A673 (cell line): ENCODE measurements around the gene THAP3. TPM values are rescaled to one million over a fixed set of nuclear protein-coding genes. Genes with fewer than 3 reads are reported as not detected.

Experiments used
- BruUV-seq: library from RNA; stranded (reverse); fragments of 400-500 nt; replicated peaks from 2 replicates; lab custom pipeline; 2021; lab: Mats Ljungman, UMichigan
- CTCF ChIA-PET: fragments of 300-600 bp; sonication (Branson Sonifier 250); formaldehyde crosslinking; loops from one replicate; lab custom pipeline; 2022; ENCODE audit warnings: antibody characterized with exemption; lab: Charles Lee
- POLR2A ChIA-PET: fragments of 300-600 bp; sonication (Branson Sonifier 250); formaldehyde crosslinking; loops from one replicate; lab custom pipeline; 2022; ENCODE audit warnings: antibody characterized with exemption; ENCODE audit not compliant: low non-redundant PET; lab: Charles Lee
- DNase-seq: peaks from one replicate; pipeline ENCODE4 v3.0.0-alpha.2; 2015; ENCODE audit warnings: low spot score
- H3K27ac ChIP-seq: fragments of 200-600 bp; sonication (generic); 2 replicates; pipeline ENCODE4 v1.5.1; 2016; ENCODE audit warnings: mixed run types, low read depth, mild to moderate bottlenecking, mixed read lengths, antibody characterized with exemption, low read length; ENCODE audit not compliant: poor library complexity, severe bottlenecking
- H3K27me3 ChIP-seq: fragments of 200-600 bp; sonication (generic); replicated peaks from 2 replicates; pipeline ENCODE4 v1.6.1; 2017; ENCODE audit warnings: mixed run types, low read depth, mild to moderate bottlenecking, mixed read lengths, antibody characterized with exemption, low read length; ENCODE audit not compliant: insufficient read depth, poor library complexity
- H3K36me3 ChIP-seq: fragments of 200-600 bp; sonication (generic); 2 replicates; pipeline ENCODE4 v1.6.1; 2016; ENCODE audit warnings: mixed run types, mild to moderate bottlenecking, mixed read lengths, antibody characterized with exemption, low read length; ENCODE audit not compliant: insufficient read depth, poor library complexity, severe bottlenecking
- H3K4me1 ChIP-seq: fragments of 200-600 bp; sonication (generic); 2 replicates; pipeline ENCODE4 v1.6.1; 2017; ENCODE audit warnings: mixed run types, mild to moderate bottlenecking, mixed read lengths, antibody characterized with exemption, low read length; ENCODE audit not compliant: insufficient read depth, poor library complexity, severe bottlenecking
- H3K4me3 ChIP-seq: fragments of 200-600 bp; sonication (generic); 2 replicates; pipeline ENCODE4 v1.5.1; 2016; ENCODE audit warnings: low read depth, mixed run types, mild to moderate bottlenecking, mixed read lengths, low read length; ENCODE audit not compliant: poor library complexity, severe bottlenecking
- H3K9me3 ChIP-seq: fragments of 200-600 bp; sonication (generic); 2 replicates; pipeline ENCODE4 v1.6.1; 2016; ENCODE audit warnings: mixed run types, low read depth, mild to moderate bottlenecking, mixed read lengths, antibody characterized with exemption, low read length; ENCODE audit not compliant: poor library complexity, severe bottlenecking
- EZH2 ChIP-seq: fragments of 200-600 bp; sonication (generic); IDR thresholded peaks from 2 replicates; pipeline ENCODE4 v1.6.1; 2017; ENCODE audit warnings: borderline replicate concordance, low read depth, mild to moderate bottlenecking, mixed read lengths, antibody characterized with exemption, low read length; ENCODE audit not compliant: poor library complexity, severe bottlenecking
- intact Hi-C: fragments of 100-400 bp; cut with micrococcal nuclease; formaldehyde crosslinking; loops from one replicate; pipeline ENCODE4 v1.10.0; 2022; ENCODE audit not compliant: unreplicated experiment
- total RNA-seq: library from RNA; stranded (reverse); gene quantifications from 2 replicates; pipeline ENCODE4 v1.2.3, GENCODE V29; 2021
- TF ChIP-seq, protein P1 (sequence below): fragments of 300-800, 200-600 bp; sonication (generic); conservative IDR thresholded peaks from 2 replicates; pipeline ENCODE4 v1.5.1; 2017; ENCODE audit warnings: low read depth, mild to moderate bottlenecking, antibody characterized with exemption, low read length, moderate library complexity, mixed read lengths

The THAP3 gene
- total RNA-seq, 1 experiment from 2014 or later: 23.6 TPM

DNA sequence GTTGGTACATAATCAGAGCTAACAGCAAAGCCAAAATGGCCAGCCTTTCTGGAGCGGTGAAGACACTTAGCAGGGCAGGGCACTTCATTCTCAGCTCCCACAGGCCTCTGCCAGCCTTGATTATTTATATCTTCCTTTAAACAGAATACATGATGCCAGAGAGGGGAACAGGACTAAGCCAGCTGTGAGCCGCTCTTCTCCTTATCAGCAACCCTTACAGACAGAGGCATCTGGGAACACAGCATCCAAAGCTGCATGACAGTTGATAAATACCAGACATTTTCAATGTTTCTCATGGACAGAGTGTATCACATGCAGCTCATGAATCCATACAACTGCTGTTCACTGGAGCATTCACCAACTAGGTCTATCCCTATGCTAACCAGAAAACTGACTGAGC, 47.9 kb downstream of the THAP3 start:
- BruUV-seq: no TSS peak
- Histone ChIP-seq H3K4me1 (no peaks in the 10 kb centered on the region), H3K27ac (no peak overlapping the region), H3K27me3 (no peaks in the 10 kb centered on the region), H3K4me3 (no peak overlapping the region), H3K9me3 (no peaks in the 10 kb centered on the region), H3K36me3 (peaks cover 13% of the 10 kb centered on the region)
- DNase-seq: no peak
- intact Hi-C loops: no loop called here
- no peak for TF ChIP-seq EZH2
- TF ChIP-seq, protein P1, sequence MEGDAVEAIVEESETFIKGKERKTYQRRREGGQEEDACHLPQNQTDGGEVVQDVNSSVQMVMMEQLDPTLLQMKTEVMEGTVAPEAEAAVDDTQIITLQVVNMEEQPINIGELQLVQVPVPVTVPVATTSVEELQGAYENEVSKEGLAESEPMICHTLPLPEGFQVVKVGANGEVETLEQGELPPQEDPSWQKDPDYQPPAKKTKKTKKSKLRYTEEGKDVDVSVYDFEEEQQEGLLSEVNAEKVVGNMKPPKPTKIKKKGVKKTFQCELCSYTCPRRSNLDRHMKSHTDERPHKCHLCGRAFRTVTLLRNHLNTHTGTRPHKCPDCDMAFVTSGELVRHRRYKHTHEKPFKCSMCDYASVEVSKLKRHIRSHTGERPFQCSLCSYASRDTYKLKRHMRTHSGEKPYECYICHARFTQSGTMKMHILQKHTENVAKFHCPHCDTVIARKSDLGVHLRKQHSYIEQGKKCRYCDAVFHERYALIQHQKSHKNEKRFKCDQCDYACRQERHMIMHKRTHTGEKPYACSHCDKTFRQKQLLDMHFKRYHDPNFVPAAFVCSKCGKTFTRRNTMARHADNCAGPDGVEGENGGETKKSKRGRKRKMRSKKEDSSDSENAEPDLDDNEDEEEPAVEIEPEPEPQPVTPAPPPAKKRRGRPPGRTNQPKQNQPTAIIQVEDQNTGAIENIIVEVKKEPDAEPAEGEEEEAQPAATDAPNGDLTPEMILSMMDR: no peak
- ChIA-PET POLR2A (no interaction called here), CTCF (no interaction called here)

DNA sequence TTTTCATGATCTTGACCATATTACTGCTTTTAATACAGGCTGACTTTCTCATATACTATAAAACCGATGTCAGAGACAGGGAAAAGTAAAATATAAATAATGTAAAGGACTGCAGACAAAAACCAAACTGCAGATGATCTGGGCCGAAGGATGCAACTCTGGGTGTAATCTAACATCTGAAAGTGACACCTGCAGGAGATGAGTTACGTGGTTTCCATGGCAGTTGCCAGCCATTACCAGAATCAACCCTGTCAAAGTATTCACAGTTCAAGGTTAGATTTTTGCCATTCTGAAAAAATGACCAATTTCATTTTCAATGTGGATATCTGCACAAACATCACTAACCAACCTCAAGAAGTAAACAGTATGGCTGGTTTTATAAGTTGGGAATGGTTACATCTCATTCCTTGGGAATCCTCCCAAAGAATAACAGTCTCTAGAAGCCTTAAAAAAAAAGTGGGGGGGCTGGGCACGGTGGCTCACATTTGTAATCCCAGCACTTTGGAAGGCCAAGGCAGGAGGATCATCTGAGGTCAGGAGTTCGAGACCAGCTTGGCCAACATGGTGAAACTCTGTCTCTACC, 49.2 kb downstream of the THAP3 start:
- TF ChIP-seq, protein P1: no peak
- TF ChIP-seq EZH2: no peak
- Histone ChIP-seq H3K27ac (no peak overlapping the region), H3K27me3 (no peaks in the 10 kb centered on the region), H3K4me1 (no peaks in the 10 kb centered on the region), H3K36me3 (peaks cover 24% of the 10 kb centered on the region), H3K9me3 (no peaks in the 10 kb centered on the region), H3K4me3 (no peak overlapping the region)
- POLR2A ChIA-PET: no interaction called here
- no peak for DNase-seq
- intact Hi-C loops: no loop called here
- BruUV-seq: no TSS peak
- CTCF ChIA-PET: no interaction called here

DNA sequence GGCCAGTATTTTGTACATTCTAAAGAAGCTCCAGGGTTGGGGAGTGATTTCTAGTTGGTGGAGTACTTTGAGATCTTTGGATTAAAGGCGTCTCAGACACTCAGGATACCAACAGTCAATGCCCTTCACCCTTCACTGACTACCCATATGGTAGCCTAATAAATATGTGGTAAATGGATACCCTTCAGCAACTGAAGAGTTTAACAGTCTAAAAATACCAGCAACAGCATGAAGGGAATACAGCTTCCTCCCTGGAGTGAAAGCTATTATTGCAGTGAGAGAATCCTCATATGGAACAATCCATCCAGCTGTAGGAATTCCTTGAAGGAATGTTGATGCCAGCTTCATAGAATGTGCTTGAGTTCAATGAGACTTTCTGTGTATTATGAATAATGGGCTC, 50.1 kb downstream of the THAP3 start:
- TF ChIP-seq EZH2: no peak
- TF ChIP-seq, protein P1: no peak
- Histone ChIP-seq H3K36me3 (peaks cover 32% of the 10 kb centered on the region), H3K9me3 (no peaks in the 10 kb centered on the region), H3K27ac (no peak overlapping the region), H3K4me1 (no peaks in the 10 kb centered on the region), H3K27me3 (no peaks in the 10 kb centered on the region), H3K4me3 (no peak overlapping the region)
- no peak for DNase-seq
- intact Hi-C loops: no loop called here
- no TSS peak for BruUV-seq
- CTCF ChIA-PET: no interaction called here
- POLR2A ChIA-PET: interaction anchor here (0.6 kb wide), 1 partner anchor 800 kb away, joined by 3 read pairs; no protein-coding TSS in a partner anchor
